Femur (tissue), 1 donor: ENCODE measurements around the gene LDHA.

Source experiments
- DNase-seq: peaks from one replicate; pipeline ENCODE4 v3.0.0-alpha.2; 2017

The LDHA gene

DNA sequence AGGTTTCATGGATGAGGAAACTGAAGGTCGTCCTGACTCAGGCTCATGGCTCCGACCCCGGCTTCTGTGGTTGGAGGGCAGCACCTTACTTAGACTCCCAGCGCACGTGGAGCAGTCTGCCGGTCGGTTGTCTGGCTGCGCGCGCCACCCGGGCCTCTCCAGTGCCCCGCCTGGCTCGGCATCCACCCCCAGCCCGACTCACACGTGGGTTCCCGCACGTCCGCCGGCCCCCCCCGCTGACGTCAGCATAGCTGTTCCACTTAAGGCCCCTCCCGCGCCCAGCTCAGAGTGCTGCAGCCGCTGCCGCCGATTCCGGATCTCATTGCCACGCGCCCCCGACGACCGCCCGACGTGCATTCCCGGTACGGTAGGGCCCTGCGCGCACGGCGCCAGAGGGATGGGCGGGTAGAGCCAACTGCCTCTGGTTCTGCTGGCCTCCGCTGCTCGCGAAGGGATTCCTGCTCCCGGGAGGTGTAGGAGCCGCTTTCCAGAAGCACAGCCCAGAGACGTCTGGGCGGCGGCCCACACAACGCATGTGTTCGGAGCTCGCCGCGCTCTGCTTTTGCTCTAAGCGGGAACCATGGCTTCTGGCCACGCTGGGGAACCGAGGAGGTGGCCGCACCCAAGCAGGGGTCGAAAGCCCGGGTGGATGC, at the start of gene LDHA:
TSS of gene LDHA (plus strand) at position 289 of the 653 bp plus-strand sequence. CDS start 2,280 bp downstream, outside the sequence.
- peak; percentile 98 for DNase-seq

DNA sequence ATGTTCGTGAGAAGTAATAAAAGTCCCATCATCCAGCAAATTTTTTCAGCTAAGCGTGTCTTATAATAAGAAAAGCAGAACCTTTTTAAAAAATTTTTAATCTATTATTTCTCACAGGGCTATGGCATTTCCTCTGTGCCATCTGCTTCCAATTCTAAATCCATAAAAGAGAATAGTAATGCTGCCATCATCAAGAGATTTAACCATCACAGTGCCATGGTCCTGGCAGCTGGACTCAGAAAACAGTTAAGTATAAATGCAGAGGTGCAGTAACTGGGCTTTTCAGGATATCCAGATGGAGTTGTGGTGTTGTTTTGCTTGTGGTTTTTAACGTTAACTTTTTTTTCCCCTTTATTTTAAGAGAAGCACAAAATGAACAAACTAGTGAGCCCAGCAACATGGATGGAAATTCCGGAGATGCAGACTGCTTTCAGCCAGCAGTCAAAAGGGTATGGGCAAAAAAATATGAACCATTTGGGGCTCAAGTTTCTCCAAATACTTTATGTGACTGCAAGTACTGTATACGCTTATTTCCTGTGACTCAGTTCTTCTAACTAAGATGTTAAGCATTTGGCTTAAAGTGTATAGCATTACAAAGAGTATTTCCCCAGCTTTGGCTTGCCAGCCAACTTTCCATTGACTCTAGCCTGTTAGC, 46.8 kb upstream of the LDHA start:
- no peak for DNase-seq

DNA sequence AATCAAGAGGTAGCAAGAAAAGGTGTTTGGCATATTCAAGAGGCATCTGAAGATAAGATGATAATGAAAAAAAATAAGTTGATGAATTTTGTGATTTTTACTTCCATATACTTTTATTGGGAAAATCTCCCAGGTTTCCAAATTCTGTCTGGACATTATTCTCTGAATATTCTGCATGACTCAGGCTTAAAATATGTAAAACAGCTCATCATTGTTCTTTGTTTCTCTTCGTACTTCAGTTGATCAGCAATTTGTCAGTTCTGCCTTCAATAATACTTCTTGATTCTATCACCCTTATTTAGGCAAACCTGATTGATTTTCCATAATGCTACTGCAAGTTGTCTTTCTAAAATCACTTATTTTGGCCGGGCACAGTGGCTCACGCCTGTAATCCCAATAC, 41.8 kb upstream of the LDHA start:
- no peak for DNase-seq

DNA sequence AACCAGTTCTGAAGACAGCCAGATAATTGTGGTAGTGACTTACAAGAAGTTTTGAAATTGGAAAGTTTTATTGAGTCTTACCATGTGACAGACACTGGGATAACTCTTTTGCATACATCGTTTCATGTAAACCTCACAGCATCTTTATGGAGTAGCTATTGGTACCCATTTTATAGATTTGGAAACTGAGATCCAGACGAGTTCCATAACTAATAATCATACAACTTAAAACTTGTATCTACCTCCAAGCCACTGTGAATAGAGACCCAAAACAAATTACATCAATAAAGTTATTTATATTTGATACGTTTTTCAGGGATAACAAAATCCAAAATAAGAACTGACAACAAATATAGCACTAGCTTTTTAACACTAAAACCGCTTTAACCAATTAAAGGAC, 35.7 kb upstream of the LDHA start:
- no peak for DNase-seq

DNA sequence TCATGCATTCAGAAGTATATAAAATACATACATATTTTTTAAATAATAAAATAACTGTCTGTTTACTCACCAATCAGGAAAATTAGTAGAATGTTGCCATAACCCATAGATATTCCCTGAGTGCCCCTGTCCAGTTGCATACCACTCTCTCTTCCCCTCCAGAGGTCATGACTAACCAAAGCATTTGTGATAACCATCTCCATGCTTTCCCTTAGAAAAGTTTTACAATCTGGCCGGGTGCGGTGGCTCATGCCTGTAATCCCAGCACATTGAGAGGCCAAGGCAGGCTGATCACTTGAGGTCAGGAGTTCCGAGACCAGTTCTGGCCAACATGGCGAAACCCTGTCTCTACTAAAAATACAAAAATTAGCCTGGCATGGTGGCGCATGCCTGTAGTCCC, 33.2 kb upstream of the LDHA start:
- no peak for DNase-seq

DNA sequence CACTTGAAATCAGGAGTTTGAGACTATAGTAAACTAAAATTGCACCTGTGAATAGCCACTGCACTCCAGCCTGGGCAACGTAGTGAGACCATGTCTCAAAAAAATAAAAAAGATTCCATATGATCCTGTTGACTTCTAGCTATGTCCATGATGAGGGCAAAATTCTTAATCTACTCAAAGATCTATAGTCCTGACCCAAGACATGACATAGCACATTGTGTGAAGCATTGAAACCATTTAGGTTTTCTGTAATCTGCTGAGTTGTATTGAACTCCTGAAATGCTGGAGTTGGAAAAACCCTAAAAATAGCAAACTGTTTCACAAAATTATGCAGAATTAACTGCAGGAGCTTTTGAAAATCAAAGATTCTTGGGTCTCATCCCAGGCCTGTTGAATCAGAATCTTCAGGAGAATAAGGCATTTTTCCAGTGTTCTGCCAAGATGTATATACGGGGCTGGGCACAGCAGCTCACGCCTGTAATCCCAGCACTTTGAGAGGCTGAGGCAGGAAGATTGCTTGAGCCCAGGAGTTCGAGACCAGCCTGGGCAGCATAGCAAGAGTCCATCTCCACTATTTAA, 29.8 kb upstream of the LDHA start:
- no peak for DNase-seq

DNA sequence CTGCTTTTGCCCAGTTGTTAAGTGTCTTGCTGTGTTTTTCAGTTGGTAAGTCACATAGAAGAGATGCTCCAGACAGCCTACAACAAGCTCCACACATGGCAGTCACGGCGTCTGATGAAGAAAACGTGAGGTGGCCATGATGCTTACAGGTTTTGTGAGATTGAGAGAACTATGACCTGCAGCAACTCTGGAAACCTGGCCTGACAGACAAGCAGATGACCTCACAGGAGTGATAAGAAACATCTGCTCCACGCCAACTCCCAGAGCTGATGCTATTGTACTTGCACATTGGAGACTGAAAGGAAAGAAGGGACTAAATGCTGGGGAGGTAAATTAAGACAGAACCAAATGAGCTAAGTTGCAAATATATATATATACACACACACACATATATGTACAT, 28.6 kb upstream of the LDHA start:
- no peak for DNase-seq

DNA sequence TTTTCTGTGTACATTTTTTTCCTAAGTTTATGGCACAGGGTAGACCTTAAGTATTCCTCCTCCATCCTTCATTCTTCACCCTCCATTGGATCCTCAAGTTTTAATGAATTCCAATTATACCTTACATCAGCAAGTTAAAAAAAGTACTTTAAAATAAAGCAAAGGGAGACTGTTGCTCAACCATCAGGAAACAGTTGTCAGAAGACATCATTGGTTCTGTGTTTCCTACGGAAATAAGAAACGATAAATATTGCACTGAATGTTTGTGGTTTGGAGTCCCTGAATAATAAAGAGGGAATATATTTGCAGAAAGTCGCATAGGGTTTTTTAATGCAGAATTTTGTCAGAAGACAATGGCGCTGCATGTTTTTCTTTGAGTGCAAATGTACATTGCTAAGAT, 28.1 kb upstream of the LDHA start:
- DNase-seq: no peak

DNA sequence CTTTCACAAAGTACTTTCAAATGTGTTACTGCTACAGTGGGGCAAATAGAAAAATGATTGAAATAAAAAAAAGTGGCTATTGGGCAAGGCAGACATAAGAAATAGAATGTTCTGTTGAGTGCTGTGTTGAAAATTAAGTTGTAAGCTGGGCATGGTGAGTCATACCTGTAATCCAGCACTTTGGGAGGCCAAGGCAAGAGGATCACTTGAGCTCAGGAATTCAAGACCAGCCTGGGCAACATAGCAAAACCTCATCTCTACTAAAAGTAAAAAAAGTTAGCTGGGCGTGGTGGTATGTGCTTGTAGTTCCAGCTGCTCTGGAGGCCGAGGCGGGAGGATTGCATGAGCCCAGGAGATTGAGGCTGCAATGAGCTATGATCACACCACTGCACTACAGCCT, 26.9 kb upstream of the LDHA start:
- DNase-seq: no peak

DNA sequence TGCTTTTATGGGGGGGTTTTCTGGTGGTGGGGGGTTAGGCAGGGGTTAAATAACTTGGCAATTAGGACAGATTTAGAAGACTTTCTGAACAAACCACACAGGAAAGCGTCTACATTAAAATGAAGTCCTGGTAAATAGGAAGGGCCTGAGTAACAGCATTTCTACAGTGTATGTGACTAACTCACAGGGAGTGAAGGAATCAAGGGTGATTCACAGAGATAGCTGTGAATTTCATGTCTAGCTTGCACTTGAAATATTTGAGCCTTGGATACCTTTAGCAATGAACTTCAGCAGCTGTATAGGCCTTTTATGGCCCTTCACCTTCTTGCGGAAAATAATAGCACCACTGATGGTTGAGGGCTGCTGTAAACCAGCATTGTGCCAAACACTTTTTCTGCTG, 26.1 kb upstream of the LDHA start:
- no peak for DNase-seq

DNA sequence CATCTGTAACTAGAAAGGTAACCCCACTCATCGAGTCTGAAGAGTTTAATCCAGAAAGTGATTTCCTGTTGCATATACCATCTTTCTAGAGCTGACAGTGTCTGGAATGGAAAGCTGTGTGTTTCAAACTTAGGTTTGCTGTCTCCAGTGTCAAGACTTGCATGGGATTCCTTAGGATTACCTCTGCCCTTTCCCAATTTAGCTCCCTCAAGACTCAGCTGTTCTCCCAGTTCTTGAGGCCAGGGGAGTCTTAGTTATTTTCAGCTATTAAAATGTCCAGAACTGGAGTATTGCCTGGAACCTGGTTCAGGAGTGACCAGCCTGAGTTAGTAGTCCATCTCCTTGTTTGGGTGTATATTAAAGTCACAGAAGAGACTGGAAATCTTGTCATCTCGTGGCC, 25.0 kb upstream of the LDHA start:
- DNase-seq: no peak

DNA sequence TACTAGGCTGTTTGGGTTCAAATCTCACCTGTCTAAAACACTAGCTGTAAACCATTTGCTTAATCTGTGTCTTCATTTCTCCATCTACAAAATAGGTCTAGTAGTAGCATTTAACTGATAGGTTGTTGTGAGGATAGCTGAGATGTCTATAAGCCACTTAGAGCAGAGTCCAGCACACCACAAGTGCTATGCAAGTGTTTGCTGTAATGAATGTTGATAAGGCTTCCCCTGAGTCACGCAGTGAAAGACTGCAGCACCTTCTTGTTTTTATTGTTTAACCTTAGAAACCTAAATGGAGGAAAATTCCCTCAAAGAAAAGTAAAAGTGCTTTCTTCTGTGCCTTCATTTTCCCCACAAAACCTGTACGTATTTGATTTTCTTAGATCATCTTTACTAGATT, 23.1 kb upstream of the LDHA start:
- DNase-seq: no peak

DNA sequence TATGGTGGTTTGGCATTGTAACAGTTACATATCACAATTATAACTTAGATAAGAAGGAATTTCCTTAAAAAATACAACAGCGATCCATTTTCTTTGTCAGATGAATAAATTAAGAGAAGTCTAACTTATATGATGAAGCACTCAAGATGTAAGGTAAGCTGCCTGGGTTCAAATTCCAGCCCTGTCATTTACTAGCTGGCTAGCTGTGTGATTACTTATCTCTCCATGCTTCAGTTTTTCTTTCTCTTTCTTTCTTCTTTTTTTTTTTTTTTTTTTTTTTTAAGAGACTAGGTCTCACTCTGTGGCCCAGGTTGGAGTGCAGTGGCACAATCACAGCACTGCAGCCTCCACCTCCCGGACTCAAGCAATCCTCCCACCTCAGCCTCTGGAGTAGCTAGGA, 22.2 kb upstream of the LDHA start:
- DNase-seq: no peak

DNA sequence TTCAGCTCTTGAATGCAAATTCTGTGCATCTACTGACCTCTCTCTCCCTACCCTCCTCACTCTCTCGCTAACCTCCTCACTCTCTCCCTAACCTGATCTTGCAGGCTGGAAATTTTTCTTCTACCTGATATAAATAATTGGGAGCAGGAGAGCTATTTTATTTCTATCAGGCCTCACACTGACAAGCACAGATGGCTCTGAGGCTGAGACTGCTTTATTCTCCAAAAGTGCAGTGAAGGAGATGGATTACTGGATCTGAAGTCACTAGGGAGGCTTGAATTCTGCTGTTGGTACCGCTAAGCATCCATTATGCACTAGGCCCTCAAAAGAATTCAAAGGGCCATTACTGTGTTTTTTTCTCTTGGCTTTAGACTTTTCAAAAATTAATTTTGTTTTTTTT, 19.4 kb upstream of the LDHA start:
- no peak for DNase-seq

DNA sequence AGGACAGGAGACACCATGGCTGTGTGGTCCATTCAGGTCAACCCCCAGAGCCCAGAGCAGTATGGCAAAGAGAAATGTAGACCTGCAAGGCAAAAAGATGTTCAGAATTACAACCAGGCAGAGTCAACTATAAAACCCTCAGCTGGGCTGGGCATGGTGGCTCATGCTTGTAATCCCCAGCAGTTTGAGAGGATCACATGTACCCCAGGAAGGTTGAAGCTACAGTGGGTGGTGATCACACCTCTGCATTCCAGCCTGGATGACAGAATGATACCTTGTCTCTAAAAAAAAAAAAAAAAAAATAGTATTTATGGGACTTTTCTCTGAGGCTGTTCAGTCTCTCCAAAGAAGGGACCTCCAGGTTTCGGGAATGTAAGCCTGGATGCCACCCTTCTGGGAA, 18.4 kb upstream of the LDHA start:
- DNase-seq: no peak

DNA sequence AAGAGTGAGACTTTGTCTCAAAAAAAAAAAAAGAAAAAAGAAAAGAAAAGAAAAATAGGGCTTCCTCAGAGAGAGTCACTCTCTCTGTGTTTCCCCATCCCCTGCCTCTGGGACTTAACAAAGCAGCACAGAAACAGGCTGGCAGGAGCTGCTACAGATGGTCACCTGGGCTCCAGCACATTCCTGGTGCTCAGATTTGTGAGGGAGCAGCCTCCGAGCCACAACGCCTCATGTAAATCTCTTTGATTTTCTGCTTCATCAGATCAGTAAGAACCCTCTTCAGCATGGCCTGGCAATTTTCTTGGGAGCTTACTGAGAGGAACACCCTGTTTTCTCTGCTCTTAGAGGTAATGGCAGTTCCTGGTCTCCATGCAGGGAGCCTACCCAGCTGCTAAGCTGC, 15.2 kb upstream of the LDHA start:
- DNase-seq: no peak

DNA sequence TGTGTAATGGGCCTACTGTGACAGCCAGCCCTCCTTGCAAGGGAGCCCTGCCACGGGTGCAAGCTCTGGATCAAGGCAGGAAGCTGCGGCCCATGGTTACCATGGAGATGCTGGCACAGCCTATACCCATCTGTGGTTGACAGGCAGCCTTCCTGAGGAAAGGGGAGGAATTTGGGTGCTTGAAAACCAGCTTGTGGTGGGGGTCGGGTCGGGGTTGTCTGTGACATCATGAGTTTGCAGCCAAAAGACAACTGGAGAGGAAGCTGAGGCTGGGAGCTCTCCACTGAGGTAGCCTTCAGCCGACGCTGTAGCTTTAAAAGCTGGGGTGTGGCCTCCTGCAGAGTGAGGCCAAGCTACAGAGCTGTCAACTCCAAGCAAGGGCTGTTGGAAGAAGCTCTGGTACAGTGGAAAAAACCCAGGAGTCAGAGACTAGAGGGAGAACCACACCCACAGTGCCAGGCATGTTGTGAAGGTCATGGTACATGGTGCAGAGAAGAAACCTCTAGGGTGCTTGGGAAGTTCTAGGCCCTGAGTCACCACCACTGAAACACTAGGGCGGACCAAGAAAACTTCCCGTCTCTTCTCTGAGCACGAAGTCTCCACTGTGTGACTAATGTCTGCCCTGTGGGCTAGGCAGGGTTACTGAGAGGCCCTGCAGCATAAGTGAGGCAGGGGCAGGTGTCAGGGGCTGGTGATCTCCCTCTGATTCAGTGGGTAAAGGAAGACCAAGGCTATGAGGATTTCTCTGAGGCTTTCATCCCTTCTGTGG, 10.8 kb upstream of the LDHA start:
- DNase-seq: peak; percentile 82

DNA sequence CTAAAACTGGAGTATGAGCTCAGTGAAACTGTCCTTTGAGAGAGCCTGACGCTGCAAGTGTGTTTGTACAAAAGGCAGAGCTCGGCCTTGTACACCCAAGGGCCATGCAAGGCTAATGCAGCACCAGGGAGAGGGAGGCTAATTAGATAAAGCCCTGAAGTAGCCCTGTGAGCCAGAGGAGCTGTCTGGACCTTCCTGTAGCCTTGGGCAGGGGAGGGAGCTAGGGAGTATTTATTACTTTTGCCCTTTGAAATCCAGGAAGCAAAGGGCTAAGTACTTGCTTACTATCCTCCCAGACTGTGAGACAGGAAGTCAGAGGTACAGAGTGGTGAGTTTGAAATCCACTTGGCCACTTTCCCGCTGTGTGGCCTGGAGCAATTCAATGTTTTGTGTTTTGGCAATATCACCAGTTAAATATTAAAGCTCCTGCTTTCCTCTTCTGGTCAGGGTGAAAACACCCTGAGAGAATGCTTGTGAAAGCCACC, 10.2 kb upstream of the LDHA start:
- DNase-seq: peak; percentile 61

DNA sequence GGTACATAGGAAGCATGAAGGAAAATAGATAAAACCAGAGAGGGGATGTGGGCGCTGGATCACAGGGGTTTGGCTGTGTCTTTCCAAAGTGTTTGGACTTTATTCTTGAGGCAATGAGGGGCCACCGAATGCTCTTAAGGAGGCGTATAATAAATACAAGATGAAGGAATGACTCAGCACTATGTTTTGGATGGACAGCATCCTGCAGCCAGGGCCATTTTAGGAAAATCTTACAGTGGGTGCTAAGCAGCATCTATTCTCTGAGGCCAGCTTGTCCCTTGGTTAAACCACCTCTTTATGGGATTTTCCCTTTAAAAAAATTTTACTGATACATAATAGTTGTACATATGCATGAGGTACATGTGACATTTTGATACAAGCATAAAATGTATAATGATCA, 4.3 kb upstream of the LDHA start:
- DNase-seq: no peak

DNA sequence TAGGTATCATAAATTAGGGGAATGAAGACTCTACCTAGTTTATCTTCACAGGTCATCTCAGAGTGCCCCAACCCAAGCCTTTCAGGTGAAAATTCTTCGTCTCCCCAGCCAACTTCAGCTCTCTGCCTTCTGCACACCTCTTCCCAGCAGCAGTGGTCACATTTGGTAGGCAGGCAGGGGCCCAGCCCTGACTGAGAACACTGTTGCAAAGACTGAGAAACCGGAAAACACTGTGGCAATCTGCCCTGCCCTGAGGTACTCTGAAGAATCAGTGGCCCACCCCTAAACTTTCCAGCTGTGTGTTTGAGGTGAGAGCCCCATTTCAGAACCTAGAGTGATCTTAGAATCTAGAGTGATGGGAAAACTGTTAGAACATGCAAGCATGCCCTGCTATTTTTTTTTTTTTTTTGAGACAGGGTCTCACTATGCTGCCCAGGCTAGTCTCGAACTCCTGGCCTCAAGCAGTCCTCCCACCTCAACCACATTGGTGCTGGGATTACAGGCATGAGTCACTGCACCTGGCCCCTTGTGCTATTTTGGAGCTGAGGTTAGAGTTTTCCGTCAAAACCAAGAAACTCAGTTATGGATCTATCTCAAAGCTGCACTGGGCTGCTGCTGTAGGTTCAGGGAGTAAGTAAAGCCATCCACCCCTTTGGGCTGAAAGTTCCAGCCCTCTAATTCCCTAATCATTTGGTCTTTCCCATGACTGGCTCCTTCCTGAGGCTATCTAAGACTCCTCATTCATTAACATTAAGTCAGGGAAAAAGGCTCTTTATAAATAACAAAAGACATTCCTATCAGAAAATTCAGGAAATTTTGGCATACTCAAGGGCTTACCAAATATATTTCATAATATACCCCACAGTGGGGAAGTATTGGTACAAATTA, 1.7 kb upstream of the LDHA start:
- DNase-seq: no peak

DNA sequence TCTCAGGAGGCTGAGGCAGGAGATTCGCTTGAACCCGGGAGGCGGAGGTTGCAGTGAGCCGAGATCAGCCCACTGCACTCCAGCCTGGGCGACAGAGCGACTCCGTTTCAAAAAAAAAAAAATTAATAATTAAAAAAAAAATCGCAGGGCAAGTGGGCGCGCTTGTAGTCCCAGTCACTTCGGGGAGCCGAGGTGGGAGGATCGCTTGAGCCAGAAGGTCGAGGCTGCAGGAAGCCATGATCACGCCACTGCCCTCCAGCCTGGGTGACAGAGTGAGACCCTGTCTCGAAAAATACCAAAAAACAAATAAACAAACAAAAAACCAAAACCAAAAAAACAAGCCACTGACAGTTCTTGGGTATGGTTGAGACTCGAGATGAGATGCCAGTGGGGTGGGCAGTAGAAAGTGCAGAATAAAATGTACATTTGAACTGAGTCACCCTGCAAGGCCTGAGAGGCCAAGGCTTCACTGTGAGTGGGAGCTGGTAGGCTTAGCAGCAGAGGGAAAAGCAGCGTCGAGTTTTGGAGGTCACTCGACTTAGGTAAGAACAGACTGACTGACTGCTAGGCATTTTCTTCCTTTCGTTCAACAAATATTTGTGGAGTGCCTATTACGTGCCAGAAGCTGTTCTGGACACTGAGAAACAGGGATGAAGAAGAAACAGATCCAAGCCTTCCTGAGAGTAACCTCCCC, 635 bp upstream of the LDHA start:
- DNase-seq: peak; percentile 24
